ENCODE measurements around the gene ZMAT5.

ZMAT5 gene

DNA sequence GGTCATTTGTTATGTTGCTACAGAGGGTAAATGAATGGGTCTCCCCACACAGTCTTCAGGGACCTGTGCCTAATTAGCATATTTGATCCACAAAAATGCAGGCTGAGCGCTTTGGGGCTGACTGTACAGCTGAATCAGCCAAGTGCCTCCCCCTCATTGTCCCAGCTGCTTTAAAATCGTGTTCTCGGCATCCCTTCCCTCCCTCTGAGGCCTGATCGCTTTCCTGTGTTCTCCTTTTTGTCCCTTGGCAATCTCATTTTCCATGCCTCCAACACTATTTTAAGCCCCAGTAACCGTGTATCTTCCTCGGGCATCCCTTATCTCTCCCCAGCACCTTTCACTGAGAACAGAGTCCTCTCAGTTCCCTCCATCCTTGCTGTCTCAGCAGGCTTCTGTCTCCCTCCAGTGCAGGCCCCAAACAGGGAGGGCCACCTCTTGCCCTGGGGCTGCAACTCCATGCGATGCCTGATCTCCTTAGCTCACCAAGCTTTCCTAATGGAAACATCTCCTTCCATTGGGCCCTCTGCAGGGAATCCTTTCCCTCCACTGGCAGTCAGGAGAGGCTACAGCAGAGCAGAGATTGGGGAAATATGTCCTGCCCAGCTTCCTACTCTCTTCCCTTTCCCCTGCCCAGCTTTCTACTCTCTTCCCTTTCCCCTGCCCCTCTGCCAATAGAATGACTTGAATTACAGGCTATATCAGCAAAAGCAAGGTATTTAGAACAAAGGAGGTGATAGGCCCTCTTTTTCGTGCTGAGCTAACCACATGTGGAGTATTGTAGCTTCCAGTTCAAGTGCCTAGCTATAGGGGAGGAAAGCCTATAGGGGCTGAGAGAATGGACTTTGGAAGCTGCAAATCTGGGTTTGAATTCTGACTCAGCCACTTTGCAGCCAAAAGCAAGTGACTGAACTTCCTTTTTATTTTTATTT is 14.2 kb upstream of the ZMAT5 start:
- peak; percentile 40 for DNase-seq (ENCODE audit: low read depth)
- H3K4me3 ChIP-seq (ENCODE audit: control insufficient read depth, low read depth, low read length), result no peak overlapping the region
- TF ChIP-seq, protein P1, sequence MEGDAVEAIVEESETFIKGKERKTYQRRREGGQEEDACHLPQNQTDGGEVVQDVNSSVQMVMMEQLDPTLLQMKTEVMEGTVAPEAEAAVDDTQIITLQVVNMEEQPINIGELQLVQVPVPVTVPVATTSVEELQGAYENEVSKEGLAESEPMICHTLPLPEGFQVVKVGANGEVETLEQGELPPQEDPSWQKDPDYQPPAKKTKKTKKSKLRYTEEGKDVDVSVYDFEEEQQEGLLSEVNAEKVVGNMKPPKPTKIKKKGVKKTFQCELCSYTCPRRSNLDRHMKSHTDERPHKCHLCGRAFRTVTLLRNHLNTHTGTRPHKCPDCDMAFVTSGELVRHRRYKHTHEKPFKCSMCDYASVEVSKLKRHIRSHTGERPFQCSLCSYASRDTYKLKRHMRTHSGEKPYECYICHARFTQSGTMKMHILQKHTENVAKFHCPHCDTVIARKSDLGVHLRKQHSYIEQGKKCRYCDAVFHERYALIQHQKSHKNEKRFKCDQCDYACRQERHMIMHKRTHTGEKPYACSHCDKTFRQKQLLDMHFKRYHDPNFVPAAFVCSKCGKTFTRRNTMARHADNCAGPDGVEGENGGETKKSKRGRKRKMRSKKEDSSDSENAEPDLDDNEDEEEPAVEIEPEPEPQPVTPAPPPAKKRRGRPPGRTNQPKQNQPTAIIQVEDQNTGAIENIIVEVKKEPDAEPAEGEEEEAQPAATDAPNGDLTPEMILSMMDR (IDR thresholded peaks at IDR 0.05; ENCODE audit: control insufficient read depth, insufficient read depth, low read depth, low read length, missing control alignments), result no peak

DNA sequence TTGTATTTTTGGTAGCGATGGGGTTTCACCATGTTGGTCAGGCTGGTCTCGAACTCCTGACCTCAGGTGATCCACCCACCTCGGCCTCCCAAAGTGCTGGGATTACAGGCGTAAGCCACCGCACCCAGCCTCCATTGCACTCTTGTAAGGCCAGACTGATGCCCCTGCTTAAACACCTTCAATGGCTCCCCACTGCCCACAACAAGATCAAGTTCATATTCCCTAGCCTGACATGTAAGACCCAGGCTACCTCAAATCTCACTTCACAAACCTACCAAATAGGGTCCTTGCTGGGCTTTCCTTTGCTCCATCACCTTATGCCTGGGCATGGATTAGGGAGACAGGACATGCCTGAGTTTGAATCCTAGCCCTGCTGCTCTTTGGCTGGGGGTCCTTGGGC is 13.4 kb upstream of the ZMAT5 start:
- no peak for DNase-seq (ENCODE audit: low read depth)
- TF ChIP-seq, protein P1 (IDR thresholded peaks at IDR 0.05; ENCODE audit: control insufficient read depth, insufficient read depth, low read depth, low read length, missing control alignments), result no peak
- H3K4me3 ChIP-seq (ENCODE audit: control insufficient read depth, low read depth, low read length), result no peak overlapping the region

DNA sequence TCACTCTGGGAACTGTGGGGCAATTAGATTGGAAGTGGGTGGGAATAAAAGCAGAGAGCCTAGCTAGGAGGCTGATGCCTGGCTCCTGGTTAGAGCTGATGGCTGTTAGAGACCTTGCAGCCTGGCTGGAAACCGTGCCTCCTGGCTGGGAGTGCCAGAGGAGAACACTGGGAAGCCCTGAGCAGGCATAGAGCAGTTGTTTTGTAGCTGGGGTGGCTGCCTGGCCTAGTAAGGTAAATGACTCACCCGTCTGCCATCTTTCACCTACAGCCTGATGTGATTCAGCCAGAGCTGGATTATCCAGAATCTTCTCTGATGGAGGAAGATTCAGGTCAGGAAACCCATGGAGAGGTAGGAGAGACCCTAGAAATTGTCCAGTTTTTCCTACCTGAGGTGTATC is 6.4 kb upstream of the ZMAT5 start:
- TF ChIP-seq, protein P1 (IDR thresholded peaks at IDR 0.05; ENCODE audit: control insufficient read depth, insufficient read depth, low read depth, low read length, missing control alignments), result no peak
- DNase-seq (ENCODE audit: low read depth), result no peak
- H3K4me3 ChIP-seq (ENCODE audit: control insufficient read depth, low read depth, low read length), result no peak overlapping the region

DNA sequence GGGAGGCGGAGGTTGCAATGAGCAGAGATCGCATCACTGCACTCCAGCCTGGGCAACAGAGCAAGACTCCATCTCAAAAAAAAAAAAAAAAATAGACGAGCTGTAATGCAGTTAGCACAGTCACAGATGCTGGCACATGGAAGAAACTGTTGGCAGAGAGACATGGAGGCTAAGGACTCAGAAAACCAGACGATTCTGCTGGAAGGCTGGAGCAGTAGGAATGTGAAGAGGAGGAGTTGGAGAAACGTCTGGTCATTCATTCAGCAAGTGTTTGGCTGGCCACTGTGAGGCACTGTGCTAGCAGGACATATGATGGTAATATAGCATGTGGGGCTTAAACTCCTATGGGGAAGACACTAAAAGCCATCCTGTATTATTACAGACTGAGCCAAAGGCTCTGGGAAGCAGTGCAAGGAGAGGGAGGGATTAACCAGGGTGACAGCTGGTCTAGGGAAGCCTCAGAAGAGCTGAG is 5.4 kb upstream of the ZMAT5 start:
- TF ChIP-seq, protein P1 (IDR thresholded peaks at IDR 0.05; ENCODE audit: control insufficient read depth, insufficient read depth, low read depth, low read length, missing control alignments), result peak; percentile 66
- no peak overlapping the region for H3K4me3 ChIP-seq (ENCODE audit: control insufficient read depth, low read depth, low read length)
- peak; percentile 44 for DNase-seq (ENCODE audit: low read depth)

DNA sequence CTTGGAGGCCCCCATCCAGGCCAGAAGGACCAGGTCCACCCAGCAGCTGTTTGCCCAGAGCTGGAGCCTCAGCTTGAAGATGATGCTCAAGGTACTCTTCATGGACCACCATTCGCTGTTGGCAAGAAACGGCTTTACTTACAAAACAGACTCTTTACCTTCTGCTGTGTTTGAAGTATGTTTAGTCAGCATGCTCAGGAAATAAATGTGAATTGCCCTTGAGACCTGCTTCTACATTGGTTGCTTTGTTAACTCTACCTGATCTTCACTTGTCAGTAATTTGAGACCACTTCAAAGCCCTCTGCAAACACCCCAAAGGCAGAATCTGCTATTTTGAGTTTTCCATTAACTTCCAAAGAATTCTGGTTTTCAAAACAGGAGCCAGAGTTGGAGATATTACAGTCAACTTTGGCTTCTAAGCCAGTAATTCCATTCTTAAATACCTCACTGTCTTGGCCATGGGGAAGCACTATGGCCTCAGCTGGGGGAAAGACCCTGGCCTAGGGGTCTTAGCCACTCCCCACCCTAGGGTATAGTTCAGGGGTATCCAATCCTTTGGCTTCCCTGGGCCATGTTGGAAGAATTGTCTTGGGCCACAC is 3.0 kb upstream of the ZMAT5 start:
- TF ChIP-seq, protein P1 (IDR thresholded peaks at IDR 0.05; ENCODE audit: control insufficient read depth, insufficient read depth, low read depth, low read length, missing control alignments), result no peak
- no peak for DNase-seq (ENCODE audit: low read depth)
- no peak overlapping the region for H3K4me3 ChIP-seq (ENCODE audit: control insufficient read depth, low read depth, low read length)

DNA sequence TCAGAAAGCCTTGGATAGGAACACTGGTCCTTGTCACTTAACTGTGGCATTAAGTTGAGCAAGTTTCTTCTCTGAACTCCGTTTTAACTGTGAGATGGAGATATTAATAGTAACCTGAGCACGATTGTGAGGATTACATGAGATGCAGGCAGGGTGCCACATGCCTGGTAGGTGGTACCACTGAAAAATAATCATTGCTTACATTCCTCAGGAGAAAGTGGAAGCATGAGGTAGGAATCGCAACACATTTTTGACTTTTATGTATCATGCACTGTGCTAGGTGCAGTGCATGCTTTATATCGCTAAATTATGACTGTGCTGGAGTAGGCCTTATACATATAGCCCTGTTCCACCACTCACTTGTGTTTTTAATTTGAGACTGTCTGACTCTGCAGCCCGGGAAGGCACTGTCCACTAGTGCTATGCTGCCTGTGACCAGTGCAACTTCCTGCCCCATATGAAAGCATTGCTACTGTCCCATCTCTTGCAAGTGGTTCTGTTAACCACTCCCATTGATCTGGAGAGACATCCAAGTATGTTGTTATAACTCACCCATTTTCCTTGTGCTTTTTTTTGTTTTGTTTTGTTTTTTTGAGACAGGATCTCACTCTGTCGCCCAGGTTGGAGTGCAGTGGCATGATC is 1.4 kb upstream of the ZMAT5 start:
- H3K4me3 ChIP-seq (ENCODE audit: control insufficient read depth, low read depth, low read length), result peak overlapping the region; percentile 92
- no peak for DNase-seq (ENCODE audit: low read depth)
- TF ChIP-seq, protein P1 (IDR thresholded peaks at IDR 0.05; ENCODE audit: control insufficient read depth, insufficient read depth, low read depth, low read length, missing control alignments), result no peak
